Stomach (tissue), 9 donors: ENCODE results near the gene SELENOO. TPM values are rescaled to one million over a fixed set of nuclear protein-coding genes. Genes with fewer than 3 reads are reported as not detected.
A peak's percentile ranks its signal among the peaks of the same experiment; 100 is the strongest.

ENCODE experiments used
- DNase-seq, 2 donors: peaks; one replicate each; pipeline versions ENCODE4 v3.0.0 to v3.0.0-alpha.2; 2013 to 2019
- H3K27ac ChIP-seq, 5 donors: fragments of 200-600 bp in 4 of 5; sonication (generic) in 4 of 5; one replicate each; pipeline ENCODE4 v1.5.1; 2013 to 2019; ENCODE audit warnings: mild to moderate bottlenecking in 1 of 5, moderate library complexity in 1 of 5
- H3K27me3 ChIP-seq, 3 donors: fragments of 200-600 bp; sonication (generic); one replicate each; pipeline ENCODE4 v1.5.1; 2017 to 2019; ENCODE audit warnings: mixed run types in 1 of 3
- H3K36me3 ChIP-seq, 4 donors: fragments of 200-600 bp; sonication (generic); 1 replicate in 3 of 4; 2 replicates in 1 of 4; pipeline ENCODE4 v1.5.1; 2016 to 2019
- H3K4me1 ChIP-seq, 4 donors: fragments of 200-600 bp; sonication (generic); one replicate each; pipeline ENCODE4 v1.5.1; 2016 to 2019
- H3K4me3 ChIP-seq, 4 donors: fragments of 200-600 bp; sonication (generic) in 3 of 4; one replicate each; pipeline ENCODE4 v1.5.1; 2016 to 2019; ENCODE audit warnings: mild to moderate bottlenecking in 1 of 4
- H3K9me3 ChIP-seq, 4 donors: fragments of 200-600 bp; sonication (generic); one replicate each; pipeline ENCODE4 v1.5.1; 2016 to 2019
- EP300 ChIP-seq: sonication (generic); formaldehyde crosslinking; IDR thresholded peaks from one replicate; pipeline ENCODE4 v1.6.1; 2017; ENCODE audit warnings: antibody characterized with exemption
- POLR2A ChIP-seq, 4 donors: fragments of 450-650 bp; IDR thresholded peaks; one replicate each; pipeline ENCODE4 v1.6.1; 2016; ENCODE audit warnings: antibody characterized with exemption in 4 of 4, control low read depth in 2 of 4, mild to moderate bottlenecking in 1 of 4, moderate library complexity in 1 of 4
- POLR2AphosphoS5 ChIP-seq, 3 donors: sonication (generic); formaldehyde crosslinking; IDR thresholded peaks; one replicate each; pipeline ENCODE4 v1.6.1; 2016; ENCODE audit warnings: antibody characterized with exemption in 3 of 3
- WGBS, 5 donors: extraction: QIAGEN DNeasy Blood & Tissue Kit in 3 of 5; methylation state at CpG; one replicate each; pipeline versions ENCODE4 v1.1.5 to v1.1.7; 2013 to 2018; 5-methylcytosine and 5-hydroxymethylcytosine counted together
- intact Hi-C: fragments of 100-400 bp; cut with DNase I; formaldehyde crosslinking; loops from one replicate; pipeline ENCODE4 v1.15.1; 2023; ENCODE audit warnings: low total_unique reads
- polyA plus RNA-seq, 3 donors: library from polyadenylated mRNA; stranded (reverse); fragments of 200-250 nt; gene quantifications; one replicate each; pipeline ENCODE4 v1.2.3, GENCODE V29; 2013
- total RNA-seq, 5 donors: library from RNA; depleted of rRNA; stranded (reverse); fragments of >200 nt; gene quantifications; one replicate each; pipeline versions ENCODE4 v1.1.0 to v1.2.3, GENCODE V29; 2014 to 2016
- TF ChIP-seq, protein P1 (sequence below), 7 experiments: fragments of 450-650 bp in 4 of 7; fragments of 200-600 bp in 3 of 7; sonication (generic) in 3 of 7; IDR thresholded peaks; one replicate each; pipeline ENCODE4 v1.5.1; 2016 to 2019; ENCODE audit warnings: antibody characterized with exemption in 7 of 7, control low read depth in 2 of 7, mild to moderate bottlenecking in 1 of 7
- donor health status: healthy with polysubstance abuse.
- donor health status: Bipolar disorder and iron deficiency.
- donor health status: healthy.

Gene SELENOO
- total and polyA plus RNA-seq, 8 donors = 10.1 to 185 (median 35.3) TPM

DNA sequence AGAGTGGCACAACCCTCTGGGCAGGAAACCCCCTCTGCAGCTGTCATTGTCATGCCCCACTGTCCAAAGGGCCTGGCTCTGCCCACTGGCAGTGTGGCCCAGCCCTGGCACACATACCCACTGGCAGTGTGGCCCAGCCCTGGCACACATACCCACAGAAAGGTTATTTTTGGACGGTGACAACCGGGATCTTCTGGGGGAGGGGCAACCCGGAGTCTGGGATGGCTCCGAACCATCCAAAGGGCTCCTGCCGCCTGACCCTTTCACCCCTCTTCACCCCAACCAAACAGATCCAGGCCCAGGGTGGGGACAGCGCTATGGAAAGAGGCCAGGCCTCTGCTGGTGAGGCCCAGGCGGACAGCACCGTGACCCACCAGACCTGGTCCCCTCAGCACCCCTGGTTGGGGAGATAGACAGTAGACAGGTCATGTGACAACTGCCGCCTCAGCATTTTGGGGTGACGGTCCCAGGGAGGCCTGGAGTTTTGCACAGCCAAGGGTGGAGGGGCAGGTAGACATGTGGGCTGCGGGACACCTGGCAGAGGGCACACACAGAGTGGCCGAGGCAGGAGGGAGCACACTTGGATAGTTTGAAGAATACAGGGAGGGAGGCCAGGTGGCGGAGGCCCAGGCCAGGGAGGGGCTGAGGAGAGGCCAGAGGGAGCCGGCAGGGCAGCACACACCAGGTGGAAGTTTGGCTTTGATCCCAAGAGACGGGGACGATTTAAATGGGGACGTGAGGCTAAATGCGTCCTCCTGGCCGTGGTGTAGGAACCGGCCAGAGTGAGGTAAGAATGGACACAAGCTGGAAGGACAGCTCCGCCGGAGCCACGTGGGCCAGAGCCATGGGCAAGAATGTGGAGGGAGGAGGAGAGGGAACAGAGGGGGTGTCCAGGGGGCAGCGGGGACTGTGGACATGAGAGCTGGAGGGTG lies 57.8 kb downstream of the SELENOO start:
- TF ChIP-seq POLR2A (IDR thresholded peaks at IDR 0.05) = no peak
- TF ChIP-seq, protein P1, sequence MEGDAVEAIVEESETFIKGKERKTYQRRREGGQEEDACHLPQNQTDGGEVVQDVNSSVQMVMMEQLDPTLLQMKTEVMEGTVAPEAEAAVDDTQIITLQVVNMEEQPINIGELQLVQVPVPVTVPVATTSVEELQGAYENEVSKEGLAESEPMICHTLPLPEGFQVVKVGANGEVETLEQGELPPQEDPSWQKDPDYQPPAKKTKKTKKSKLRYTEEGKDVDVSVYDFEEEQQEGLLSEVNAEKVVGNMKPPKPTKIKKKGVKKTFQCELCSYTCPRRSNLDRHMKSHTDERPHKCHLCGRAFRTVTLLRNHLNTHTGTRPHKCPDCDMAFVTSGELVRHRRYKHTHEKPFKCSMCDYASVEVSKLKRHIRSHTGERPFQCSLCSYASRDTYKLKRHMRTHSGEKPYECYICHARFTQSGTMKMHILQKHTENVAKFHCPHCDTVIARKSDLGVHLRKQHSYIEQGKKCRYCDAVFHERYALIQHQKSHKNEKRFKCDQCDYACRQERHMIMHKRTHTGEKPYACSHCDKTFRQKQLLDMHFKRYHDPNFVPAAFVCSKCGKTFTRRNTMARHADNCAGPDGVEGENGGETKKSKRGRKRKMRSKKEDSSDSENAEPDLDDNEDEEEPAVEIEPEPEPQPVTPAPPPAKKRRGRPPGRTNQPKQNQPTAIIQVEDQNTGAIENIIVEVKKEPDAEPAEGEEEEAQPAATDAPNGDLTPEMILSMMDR (IDR thresholded peaks at IDR 0.05) = no peak
- TF ChIP-seq POLR2AphosphoS5 (IDR thresholded peaks at IDR 0.05) = no peak
- TF ChIP-seq EP300 = no peak
- H3K4me1 ChIP-seq = peaks cover 15 to 58% (median 54%) of the 10 kb centered on the region in 4 donors
- WGBS, 5 donors = 59 to 77% (median 63%) methylated on average over 23 to 24 of the region's 24 CpGs
- H3K27me3 ChIP-seq = peaks cover 0 to 59% (median 21%) of the 10 kb centered on the region in 3 donors
- DNase-seq = peak in 1 of 2 donors; percentile 56
- no peak overlapping the region for H3K4me3 ChIP-seq
- no peaks in the 10 kb centered on the region for H3K9me3 ChIP-seq
- H3K27ac ChIP-seq = no peak overlapping the region
- intact Hi-C loops = loop anchor here (10.0 kb wide), 1 partner anchor 246 kb away; the partner anchor contains the start of genes LMF2 and NCAPH2
- peaks cover 0 to 12% (median 4%) of the 10 kb centered on the region in 4 donors for H3K36me3 ChIP-seq

DNA sequence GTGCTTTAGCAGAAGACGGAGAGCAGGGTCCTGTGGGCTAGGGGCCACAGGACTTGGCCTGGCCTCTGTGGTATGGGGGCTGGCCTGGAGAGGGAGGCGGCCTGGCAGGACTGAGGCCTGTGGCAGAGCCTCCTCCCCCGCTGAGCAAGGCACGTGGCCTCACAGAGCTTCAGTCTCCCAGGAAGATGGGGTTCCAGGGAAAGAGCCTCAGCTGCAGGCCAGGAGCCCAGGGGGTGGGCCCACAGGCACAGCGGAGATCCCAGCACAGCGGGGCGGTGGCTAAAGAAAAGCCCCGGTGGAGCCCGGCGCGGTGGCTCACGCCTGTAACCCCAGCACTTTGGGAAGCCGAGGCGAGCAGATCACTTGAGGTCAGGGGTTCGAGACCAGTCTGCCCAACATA lies 58.5 kb downstream of the SELENOO start:
- TF ChIP-seq EP300 (no peak), POLR2A (IDR thresholded peaks at IDR 0.05) (no peak)
- WGBS, 5 donors = 89 to 94% (median 92%) methylated on average over 15 of the region's 15 CpGs
- Histone ChIP-seq H3K27ac (no peak overlapping the region), H3K27me3 (peaks cover 0 to 62% (median 21%) of the 10 kb centered on the region in 3 donors), H3K4me1 (peaks cover 15 to 58% (median 54%) of the 10 kb centered on the region in 4 donors), H3K9me3 (no peaks in the 10 kb centered on the region), H3K36me3 (peaks cover 0 to 12% (median 4%) of the 10 kb centered on the region in 4 donors), H3K4me3 (no peak overlapping the region)
- no peak for DNase-seq
- intact Hi-C loops = loop anchor here (10.0 kb wide), 1 partner anchor 245 kb away; the partner anchor contains the start of genes LMF2 and NCAPH2

DNA sequence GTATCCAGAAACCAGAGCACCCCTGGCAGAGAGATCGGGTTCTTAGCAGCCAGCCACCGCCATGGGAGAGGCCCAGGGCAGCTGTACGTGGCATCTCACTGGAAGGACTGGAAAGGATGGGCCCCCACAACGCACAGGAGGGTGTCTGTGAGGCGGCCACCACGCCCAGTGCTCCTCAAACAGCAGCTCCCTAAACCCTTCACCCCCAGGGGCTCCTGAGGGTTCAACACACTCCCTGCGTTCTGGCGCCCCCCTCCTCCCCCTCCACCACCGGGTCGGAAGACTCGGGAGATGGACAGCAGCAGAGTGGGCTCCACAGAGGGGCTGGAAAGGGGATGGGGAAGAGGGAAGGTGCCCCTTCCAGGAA lies 59.6 kb downstream of the SELENOO start:
- no peaks in the 10 kb centered on the region for H3K9me3 ChIP-seq
- 28 to 37% (median 32%) methylated on average over 8 to 11 of the region's 11 CpGs for WGBS, 5 donors
- peak overlapping the region; percentile 48 to 56 (median 52) for H3K4me3 ChIP-seq
- H3K36me3 ChIP-seq = peaks cover 0 to 8% (median 2%) of the 10 kb centered on the region in 4 donors
- TF ChIP-seq, protein P1 (IDR thresholded peaks at IDR 0.05) = no peak
- TF ChIP-seq POLR2AphosphoS5 (IDR thresholded peaks at IDR 0.05) = no peak
- TF ChIP-seq POLR2A (IDR thresholded peaks at IDR 0.05) = no peak
- TF ChIP-seq EP300 = no peak
- peaks cover 0 to 62% (median 21%) of the 10 kb centered on the region in 3 donors for H3K27me3 ChIP-seq
- no peak for DNase-seq
- intact Hi-C loops = no loop called here
- peaks cover 15 to 58% (median 54%) of the 10 kb centered on the region in 4 donors for H3K4me1 ChIP-seq
- peak overlapping the region in 2 of 5 donors; percentile 70 to 71 for H3K27ac ChIP-seq

DNA sequence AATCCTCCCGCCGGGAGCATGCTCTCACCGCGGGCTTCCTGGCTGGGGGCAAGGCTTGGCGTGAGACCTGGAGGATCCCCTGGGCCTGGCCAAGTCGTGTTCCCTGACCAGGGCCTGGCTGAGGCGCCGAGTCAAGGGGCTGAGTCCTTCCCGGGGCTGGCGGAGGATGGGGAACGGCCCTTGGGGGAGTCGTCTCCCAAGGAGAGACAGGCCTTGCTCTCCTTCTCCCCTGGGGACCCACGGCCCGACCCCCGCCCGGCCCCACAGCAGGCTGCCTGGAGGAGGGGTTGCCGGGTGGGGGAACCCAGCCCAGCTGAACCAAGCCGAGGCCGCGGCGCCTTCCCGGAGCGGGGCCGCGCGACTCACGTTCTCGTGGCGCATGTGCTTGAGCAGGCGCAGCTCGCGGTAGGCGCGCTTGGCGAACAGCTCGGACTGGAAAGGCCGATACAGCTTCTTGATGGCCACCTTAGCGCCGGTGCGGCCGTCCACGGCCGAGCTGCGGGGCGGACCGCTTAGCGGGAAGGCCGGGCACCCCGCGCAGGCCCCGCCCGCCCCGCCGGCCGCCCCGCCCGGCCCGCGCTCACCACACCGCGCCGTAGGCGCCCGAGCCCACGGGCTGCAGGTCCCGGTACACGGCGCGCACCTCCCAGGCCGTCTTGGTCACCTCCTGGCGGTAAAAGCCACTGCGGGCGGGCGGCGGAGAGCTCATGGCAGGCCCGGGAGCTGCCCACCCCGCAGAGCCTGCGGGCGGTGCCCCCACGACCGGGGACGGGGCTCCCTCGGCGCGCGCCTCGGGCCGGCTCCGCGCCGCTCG lies 60.2 kb downstream of the SELENOO start:
- Histone ChIP-seq H3K4me3 (peak overlapping the region; percentile 48 to 56 (median 52)), H3K27me3 (peaks cover 0 to 62% (median 21%) of the 10 kb centered on the region in 3 donors), H3K9me3 (no peaks in the 10 kb centered on the region), H3K27ac (peak overlapping the region; percentile 12 to 71 (median 53)), H3K36me3 (peaks cover 0 to 2% (median 0%) of the 10 kb centered on the region in 4 donors), H3K4me1 (peaks cover 15 to 58% (median 54%) of the 10 kb centered on the region in 4 donors)
- DNase-seq = peak; percentile 51 to 83
- WGBS, 5 donors = 1 to 5% (median 1%) methylated on average over 20 to 92 of the region's 92 CpGs
- intact Hi-C loops = no loop called here
- TF ChIP-seq, protein P1 (IDR thresholded peaks at IDR 0.05) = no peak
- TF ChIP-seq POLR2AphosphoS5 (IDR thresholded peaks at IDR 0.05) (no peak), POLR2A (IDR thresholded peaks at IDR 0.05) (no peak), EP300 (no peak)
